HG03521 (cell line): ENCODE measurements around the gene SLC5A2.
"Not testable (repeated sequence)": the region's sequence is repeated elsewhere in the genome, so short reads cannot be mapped to it uniquely, and the experiment has no call there.

Source experiments
- ATAC-seq: cut with Tn5 transposase; IDR thresholded peaks from one replicate; pipeline ENCODE4 v1.9.1; 2021; ENCODE audit warnings: mild to moderate bottlenecking, moderate library complexity; ENCODE audit not compliant: unreplicated experiment

The SLC5A2 gene

GRCh38 chr16:31483081-31483480, at the start of gene SLC5A2:
Gene SLC5A2 (plus strand): TSS chr16:31483123. CDS start chr16:31483137, 14 bp downstream.
- ATAC-seq, result no peak

DNA sequence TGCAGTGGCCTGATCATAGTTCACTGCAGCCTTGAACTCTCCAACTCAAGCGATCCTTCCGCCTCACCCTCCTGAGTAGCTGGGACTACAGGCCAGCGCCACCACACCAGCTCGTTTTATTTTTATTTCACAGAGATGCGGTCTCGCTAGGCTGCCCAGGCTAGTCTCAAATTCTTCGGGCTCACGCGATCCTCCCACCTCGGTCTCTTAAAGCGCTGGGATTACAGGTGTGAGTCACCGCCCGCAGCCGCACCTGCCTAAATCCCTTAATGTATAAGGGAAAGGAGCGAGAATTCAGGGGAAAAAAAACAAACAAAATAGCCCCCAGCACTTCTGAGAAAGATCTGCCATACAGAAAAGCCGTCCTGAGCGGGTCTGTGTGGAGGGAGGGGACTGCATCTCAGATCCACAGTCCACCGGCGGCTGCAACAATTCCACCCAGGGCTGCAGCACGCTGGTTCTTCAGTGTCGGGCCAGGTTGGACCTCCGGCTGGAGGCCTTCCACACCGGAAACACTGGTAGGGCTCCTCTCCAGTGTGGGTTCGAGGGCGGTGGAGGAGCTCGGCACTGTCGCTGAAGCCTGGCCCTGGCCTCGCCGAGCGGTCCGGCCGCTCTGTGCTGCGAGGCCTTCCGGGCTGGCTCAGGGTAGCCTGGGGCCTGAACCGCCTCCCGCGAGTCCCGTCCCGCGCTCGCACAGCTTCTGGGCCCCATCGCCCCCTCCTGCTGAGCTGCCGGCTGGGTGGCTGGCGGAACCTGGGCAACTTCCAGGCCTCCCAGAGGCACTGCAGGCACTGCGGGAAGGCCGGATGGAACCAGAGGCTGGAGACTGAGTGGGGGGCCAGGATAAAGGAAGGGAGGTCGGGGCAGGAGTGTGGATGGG, 47.3 kb upstream of the SLC5A2 start:
- no peak for ATAC-seq

GRCh38 chr16:31436221-31437045, 46.5 kb upstream of the SLC5A2 start:
- ATAC-seq, result no peak

- ATAC-seq, result no peak
Observed at GRCh38 chr16:31438414-31438813, 44.5 kb upstream of the SLC5A2 start.

- ATAC-seq, result not testable (repeated sequence)
Observed at GRCh38 chr16:31439023-31439422, 43.9 kb upstream of the SLC5A2 start.

- no peak for ATAC-seq
Observed at GRCh38 chr16:31439519-31439918, 43.4 kb upstream of the SLC5A2 start.

- ATAC-seq, result no peak
Observed at GRCh38 chr16:31440516-31441184, 42.3 kb upstream of the SLC5A2 start.

- no peak for ATAC-seq
Observed at GRCh38 chr16:31441956-31442355, 41.0 kb upstream of the SLC5A2 start.

DNA sequence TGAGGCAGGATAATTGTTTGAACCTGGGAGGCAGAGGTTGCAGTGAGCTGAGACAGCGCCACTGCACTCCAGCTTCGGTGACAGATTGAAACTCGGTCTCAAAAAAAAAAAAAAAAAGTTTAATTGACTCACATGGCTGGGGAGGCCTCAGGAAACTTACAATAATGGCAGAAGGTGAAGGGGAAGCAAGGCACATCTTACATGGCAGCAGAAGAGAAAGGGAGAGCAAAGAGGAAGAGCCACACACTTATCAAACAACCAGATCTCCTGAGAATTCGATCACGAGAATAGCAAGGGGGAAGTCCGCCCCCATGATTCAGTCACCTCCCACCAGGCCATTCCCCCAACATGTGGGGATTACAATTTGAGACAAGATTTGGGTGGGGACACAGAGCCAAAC, 37.0 kb upstream of the SLC5A2 start:
- ATAC-seq, result not testable (repeated sequence)

- ATAC-seq, result no peak
Observed at GRCh38 chr16:31451201-31451600, 31.7 kb upstream of the SLC5A2 start.

DNA sequence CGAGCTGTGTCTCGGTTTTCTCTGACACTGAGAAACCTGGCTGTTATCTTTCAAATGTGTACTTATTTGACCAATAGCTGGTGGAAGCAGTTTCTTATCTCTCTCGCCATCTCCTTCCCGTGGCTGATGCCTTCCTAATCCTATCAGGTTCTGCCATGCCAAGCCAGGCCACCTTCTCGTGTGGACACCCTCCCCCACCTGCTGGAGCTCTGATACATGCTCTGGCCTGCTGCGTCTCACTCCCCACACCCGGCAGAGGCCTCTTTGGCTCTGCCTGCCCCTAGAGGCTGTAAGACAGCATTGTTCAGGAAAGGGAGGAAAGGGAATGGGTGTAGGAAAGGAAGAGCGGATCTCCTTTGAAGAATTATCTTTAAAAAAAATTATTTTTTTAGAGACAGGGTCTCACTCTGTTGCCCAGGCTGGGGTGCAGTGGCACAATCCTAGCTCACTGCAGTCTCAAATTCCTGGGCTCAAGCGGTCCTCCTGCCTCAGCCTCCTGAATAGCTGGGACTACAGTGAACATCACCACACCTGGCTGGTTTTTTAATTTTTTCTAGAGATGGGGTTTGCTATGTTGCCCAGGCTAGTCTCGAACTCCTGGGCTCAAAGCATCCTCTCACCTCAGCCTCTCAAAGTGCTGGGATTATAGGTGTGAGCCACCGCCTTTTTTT, 31.1 kb upstream of the SLC5A2 start:
- no peak for ATAC-seq

- no peak for ATAC-seq
Observed at GRCh38 chr16:31452631-31453106, 30.3 kb upstream of the SLC5A2 start.

DNA sequence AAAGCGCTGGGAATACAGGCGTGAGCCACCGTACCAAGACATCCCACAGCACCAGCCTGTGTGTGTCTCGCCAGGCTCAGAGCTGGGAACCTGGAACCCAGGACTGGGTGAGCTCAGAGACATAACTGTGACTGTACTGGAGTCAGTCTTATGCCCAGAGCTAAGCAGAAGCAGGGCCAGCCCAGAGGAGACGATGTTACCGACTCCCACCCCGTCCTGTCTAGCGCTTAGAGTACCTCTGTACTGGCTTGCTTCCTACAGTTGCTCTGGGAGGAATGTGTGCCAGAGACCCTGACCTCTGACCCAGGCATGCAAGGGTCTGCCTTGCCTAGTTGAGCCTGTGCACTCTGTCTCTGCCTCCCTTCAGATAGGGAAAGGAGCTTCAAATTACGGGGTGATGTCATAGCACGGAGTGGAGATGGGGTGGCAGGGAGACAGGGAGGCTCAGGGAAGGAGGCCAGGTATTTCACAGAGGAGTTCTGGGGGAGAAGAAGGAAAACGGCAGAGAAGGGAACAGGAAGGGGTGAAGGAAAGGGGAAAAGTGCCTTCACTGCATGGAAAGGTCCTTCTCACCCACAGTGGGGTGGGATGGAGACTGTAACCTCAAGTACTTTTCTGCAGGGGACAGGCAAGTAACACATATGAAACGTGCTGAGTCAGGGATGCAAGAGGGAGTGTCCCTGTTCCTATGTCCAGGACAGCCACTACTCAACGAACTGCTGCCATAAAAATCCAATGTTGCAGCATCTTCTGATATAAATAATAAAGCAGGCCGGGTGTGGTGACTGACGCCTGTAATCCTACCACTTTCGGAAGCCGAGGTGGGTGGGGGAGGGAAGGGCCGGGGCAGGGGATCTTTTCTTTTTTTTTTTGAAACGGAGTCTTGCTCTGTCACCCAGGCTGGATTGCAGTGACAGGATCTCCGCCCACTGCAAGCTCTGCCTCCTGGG, 29.4 kb upstream of the SLC5A2 start:
- no peak for ATAC-seq

DNA sequence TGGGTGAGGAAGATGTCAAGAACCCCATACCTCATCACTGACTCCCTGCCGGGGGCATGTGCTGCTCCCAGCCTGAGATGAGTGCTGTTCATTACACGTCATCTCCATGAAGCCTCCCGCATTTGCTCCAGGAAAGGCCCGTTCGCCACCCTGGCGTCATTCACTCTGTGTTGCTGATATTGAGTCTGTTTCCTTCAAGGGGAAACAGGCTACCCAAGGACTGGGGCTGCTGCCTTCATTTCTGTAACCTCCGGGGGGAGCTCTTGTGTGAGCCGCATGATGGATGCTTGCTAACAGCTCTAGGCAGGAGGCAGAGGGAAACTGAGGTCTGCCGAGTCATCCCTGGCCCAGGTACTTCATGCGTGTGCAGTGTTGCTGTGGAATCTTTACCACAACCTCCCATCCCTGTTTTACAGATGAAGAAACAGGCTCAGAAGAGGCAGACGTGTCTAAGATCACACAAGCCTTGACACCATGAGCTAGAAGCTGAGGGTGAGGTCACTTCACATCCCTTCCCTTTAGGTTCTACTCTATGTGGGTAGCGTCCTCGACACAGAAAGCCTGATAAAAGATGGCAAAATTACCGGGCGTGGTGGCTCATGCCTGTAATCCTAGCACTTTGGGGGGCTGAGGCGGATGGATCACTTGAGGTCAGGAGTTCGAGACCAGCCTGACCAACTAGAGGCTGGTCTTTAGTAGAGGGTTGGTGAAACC, 27.2 kb upstream of the SLC5A2 start:
- no peak for ATAC-seq

DNA sequence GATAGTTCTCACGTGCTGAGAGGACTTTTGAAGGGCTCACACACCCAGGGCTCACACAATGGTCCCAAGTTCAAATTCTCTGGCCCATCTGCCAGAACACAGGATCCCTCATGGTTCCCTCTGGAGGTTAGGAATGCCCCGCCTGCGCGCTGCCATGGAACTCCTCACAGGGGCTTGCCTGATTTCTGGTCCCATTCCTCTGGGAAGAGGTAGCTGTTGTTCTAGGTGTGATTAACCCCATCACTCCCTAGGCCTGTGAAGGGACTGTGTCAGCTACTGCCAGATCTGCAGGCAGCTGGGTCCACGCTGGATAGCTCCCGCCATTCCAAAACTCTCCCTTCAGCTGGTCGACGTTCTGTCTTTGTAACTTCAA, 25.9 kb upstream of the SLC5A2 start:
- no peak for ATAC-seq

DNA sequence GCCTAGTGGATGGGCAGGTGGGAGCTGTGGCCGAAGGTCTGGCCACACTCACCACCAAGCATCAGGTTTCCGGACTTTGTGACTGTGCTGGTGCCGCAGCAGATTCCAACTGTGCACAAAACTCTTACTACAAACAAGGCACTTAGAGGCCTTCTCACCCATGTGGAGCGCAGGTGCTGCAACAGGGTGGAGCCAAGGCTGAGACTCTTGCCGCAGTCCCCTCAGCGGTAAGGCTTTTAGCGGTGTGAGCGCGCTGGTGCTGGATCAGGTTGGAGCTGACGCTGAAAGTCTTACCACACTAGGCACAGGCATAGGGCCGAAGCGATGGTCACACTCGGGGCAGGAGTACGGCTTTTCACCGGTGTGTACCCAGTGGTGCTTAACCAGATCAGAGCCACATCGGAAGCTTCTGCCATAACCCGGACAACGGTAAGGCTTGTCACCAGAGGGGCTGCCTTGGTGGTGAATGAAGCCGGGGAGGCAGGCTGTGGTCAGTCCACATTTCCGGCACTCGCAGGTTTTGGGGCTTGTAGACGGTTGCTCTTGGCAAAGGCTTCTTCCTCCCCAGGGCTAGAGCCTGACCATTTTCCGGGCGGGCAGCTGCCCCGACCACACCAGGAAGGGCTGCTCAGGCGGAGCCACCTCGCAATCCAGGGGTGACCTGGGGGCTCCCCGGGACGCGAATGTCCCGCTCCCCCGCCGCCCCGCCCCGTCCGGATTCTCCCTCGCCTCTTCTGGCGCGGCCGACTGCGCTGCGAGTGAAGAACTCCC, 24.7 kb upstream of the SLC5A2 start:
- no peak for ATAC-seq

GRCh38 chr16:31458844-31459686, 23.9 kb upstream of the SLC5A2 start, which contains the start of gene ARMC5:
Gene ARMC5 (plus strand): TSS chr16:31459501. CDS start chr16:31459525, 24 bp downstream.
- peak; percentile 69 for ATAC-seq
